Kidney epithelial cell (primary cell): ENCODE results near the gene GOLGA6D. TPM values are rescaled to one million over a fixed set of nuclear protein-coding genes. Genes with fewer than 3 reads are reported as not detected.
A peak's percentile ranks its signal among the peaks of the same experiment; 100 is the strongest.
"Not testable (repeated sequence)": the region's sequence is repeated elsewhere in the genome, so short reads cannot be mapped to it uniquely, and the experiment has no call there.

Experiments
- DNase-seq: peaks from one replicate; pipeline ENCODE4 v3.0.0-alpha.2; 2010; ENCODE audit warnings: low read depth
- H3K27me3 ChIP-seq: 2 replicates; pipeline ENCODE4 v1.6.0; 2011; ENCODE audit warnings: low read length; ENCODE audit not compliant: control insufficient read depth, insufficient read depth
- H3K36me3 ChIP-seq: 2 replicates; pipeline ENCODE4 v1.5.1; 2011; ENCODE audit warnings: low read length; ENCODE audit not compliant: control insufficient read depth, insufficient read depth
- H3K4me3 ChIP-seq: 2 replicates; pipeline ENCODE4 v1.5.1; 2011; ENCODE audit warnings: low read depth, mild to moderate bottlenecking, control low read depth, low read length
- total RNA-seq: library from RNA; depleted of rRNA; stranded (reverse); fragments of >200 nt; gene quantifications from 2 replicates; pipeline ENCODE4 v1.2.3, GENCODE V29; 2015
- TF ChIP-seq, protein P1 (sequence below): IDR thresholded peaks from 2 replicates; pipeline ENCODE4 v1.5.1; 2011; ENCODE audit warnings: mild to moderate bottlenecking, moderate library complexity, low read length, control low read depth, inconsistent platforms; ENCODE audit not compliant: insufficient read depth, poor library complexity, severe bottlenecking

GOLGA6D gene
- total RNA-seq, 1 donor from 2014 or later, result not detected

DNA sequence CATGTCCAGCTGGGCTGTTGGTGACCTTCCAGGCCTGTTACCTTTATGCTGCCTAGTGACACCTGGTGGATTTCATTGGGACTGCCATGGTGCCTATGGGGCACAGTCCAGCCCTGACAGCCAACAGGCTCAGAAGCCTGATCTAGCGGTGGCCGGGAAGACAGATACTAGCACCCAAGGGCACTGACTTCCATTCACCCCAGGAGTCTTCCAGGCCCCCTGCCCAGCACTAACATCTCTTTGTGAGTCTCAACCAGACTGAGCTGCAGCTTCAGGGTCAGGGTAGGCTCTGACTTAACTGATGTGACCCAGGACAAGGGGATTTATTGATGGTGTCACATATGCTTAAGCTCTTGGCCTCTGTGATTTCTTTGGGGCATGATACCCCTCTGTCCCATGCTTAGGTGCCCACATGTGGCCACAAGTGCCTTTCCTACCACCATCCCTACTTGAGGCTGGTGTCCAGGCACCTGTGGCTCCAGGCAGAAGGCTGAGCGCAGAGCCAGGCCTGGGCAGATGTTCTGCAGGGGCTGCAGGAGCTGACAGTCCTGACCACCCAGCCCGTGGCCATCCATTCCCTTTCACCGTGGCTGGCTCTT is 8.0 kb upstream of the GOLGA6D start:
- not testable (repeated sequence) for H3K4me3 ChIP-seq, H3K36me3 ChIP-seq, H3K27me3 ChIP-seq, DNase-seq

DNA sequence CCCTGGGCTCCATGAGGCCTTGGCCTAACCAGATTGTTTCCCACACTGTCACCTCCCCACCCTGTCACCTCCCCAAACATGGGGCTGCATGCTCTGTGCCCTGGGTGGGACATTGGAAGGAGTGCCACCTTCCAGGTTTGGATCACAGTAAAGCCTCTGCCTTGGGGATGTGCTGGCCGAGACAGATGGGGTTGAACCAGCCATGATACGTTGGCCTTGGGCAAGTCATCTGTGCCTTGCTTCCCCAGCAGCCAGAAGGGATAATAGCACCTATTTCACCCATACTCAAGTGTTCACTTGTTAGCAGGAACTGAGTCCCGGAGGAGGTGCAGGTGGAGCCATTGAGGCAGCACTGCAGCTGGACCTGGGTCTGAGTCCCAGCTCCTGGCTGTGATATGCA is 7.0 kb upstream of the GOLGA6D start:
- not testable (repeated sequence) for DNase-seq, H3K36me3 ChIP-seq, H3K4me3 ChIP-seq, H3K27me3 ChIP-seq

DNA sequence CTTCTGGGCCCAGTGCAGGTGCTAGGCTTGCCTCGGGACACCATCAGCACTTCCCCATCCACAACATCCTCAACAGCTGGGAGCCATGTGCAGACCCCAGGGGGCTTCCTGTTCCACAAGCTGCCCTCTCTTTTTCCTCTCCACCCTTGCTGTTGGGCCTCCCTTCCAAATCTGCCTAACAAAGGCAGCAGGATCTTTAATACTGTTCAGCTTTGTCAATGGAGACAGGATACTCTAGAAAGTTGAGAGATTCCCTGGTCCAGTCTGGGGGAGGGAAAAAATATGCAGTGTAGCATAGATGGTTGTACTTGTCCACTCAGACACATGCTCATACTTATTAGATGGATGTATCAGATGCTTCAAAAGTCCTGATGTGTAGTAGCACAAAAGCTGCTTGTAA is 4.1 kb upstream of the GOLGA6D start:
- H3K4me3 ChIP-seq, DNase-seq, H3K36me3 ChIP-seq, H3K27me3 ChIP-seq: not testable (repeated sequence)

DNA sequence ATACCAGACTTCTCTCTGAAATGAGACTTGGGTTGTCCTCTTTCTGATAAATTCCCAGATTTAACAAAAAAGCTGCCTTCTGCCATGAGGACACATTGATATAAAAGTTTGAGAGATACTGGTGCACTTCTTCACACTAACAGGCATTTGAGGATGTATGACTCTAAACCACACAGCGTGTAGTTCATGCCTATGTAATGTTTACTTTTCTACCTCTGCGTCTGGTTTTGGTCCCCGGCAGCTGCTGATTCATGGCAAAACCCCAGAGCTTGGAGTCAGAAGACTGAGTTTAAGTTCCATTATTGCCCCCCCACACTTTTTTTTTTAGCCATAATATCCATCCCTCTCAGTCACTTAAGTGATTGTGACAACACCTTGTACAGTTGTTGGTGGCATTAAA is 1.5 kb downstream of the GOLGA6D start:
- not testable (repeated sequence) for H3K4me3 ChIP-seq, H3K36me3 ChIP-seq, DNase-seq

DNA sequence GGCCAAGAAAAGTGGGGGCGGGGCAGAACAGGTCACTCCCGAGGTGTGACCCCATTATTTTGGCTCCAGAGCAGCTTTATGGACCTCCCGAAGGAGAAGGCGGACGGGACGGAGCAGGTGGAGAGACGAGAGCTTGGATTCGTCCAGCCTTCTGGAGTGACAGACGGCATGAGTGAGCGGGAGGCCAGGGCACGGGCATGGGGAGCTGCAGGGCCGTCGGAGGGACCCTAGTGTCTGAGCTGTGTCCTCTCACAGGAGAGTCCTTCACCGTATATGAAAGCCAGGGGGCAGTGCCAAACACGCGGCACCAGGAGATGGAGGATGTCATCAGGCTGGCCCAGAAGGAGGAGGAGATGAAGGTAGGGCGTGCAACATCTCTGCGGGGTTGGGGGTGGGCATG is 11.0 kb downstream of the GOLGA6D start:
- H3K27me3 ChIP-seq, H3K4me3 ChIP-seq, H3K36me3 ChIP-seq, DNase-seq: not testable (repeated sequence)

More for the DNA sequence above, 1.5 kb downstream of the GOLGA6D start:
- not testable (repeated sequence) for H3K27me3 ChIP-seq

DNA sequence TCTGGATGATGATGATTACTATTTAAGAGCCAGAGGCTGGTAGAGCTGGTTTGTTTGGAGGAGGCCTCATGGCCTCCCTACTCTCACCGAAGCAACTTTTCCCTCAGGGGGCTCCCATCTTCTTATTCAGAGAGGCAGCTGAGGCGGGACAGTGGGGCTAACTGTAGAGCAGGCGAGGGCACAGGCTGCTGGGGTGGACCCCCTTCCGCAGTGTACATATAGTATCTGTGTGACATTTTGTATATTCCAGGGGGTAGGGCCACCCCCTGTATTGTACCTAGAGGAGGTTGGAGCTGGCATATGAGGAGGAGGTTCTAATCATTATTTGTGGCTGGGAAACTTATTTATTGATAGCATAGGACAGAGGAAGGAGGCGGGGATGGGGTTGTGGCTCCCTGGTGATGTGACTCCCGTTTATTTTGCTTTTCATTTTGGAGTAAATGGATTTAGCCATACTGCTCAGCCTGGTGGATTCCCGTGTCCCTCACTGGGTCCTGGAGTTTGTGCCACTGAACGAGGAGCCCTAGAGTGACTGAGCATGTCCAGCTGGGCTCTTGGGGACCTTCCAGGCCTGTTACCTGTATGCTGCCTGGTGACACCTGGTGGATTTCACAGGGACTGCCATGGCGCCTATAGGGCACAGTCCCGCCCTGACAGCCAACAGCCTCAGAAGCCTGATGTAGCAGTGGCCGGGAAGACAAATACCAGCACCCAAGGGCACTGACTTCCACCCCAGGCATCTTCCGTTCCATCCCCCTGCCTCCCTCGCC is 16.1 kb downstream of the GOLGA6D start:
- DNase-seq, H3K4me3 ChIP-seq, H3K27me3 ChIP-seq, H3K36me3 ChIP-seq: not testable (repeated sequence)

DNA sequence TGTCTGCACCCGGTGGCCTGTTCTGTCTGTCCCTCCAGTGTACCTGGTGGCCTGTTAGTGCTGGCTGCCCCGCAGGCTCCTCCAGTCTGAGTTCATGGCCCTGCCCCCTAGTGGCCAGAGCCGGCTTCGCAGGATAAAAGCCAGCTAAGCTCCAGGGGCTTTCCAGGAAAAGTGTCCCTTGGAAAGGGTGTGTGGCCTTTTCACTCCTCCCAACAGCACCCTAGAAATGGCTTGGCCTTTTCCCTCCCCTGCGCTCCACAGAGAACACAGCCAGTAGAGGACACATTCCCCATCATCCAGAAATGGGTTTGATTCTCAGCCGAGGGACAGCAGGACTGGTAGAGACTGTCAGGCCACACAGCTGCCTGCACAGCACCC is 16.7 kb downstream of the GOLGA6D start:
- not testable (repeated sequence) for DNase-seq, H3K4me3 ChIP-seq, H3K27me3 ChIP-seq, H3K36me3 ChIP-seq
- TF ChIP-seq, protein P1, sequence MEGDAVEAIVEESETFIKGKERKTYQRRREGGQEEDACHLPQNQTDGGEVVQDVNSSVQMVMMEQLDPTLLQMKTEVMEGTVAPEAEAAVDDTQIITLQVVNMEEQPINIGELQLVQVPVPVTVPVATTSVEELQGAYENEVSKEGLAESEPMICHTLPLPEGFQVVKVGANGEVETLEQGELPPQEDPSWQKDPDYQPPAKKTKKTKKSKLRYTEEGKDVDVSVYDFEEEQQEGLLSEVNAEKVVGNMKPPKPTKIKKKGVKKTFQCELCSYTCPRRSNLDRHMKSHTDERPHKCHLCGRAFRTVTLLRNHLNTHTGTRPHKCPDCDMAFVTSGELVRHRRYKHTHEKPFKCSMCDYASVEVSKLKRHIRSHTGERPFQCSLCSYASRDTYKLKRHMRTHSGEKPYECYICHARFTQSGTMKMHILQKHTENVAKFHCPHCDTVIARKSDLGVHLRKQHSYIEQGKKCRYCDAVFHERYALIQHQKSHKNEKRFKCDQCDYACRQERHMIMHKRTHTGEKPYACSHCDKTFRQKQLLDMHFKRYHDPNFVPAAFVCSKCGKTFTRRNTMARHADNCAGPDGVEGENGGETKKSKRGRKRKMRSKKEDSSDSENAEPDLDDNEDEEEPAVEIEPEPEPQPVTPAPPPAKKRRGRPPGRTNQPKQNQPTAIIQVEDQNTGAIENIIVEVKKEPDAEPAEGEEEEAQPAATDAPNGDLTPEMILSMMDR, result peak; percentile 29

DNA sequence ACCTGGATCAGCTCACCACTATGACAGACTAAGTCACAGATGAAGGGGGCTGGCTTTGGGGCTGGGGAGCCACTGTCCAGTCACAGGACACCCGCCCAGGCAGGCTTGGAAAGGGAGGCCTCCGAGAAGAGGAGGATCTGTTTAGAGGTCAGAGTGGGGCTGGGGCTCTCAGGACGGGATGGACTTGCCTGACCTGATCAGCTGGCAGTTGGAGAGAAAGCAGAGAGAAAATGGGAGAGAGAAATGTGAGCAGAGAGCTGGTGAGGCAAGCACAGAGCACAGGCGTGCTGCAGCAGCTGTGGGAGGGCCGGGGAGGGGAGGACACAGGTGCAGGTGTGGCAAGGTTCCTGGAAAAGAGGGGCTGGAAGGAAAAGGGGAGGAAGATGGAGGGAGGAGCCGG is 17.4 kb downstream of the GOLGA6D start:
- H3K27me3 ChIP-seq, H3K4me3 ChIP-seq, DNase-seq, H3K36me3 ChIP-seq: not testable (repeated sequence)

DNA sequence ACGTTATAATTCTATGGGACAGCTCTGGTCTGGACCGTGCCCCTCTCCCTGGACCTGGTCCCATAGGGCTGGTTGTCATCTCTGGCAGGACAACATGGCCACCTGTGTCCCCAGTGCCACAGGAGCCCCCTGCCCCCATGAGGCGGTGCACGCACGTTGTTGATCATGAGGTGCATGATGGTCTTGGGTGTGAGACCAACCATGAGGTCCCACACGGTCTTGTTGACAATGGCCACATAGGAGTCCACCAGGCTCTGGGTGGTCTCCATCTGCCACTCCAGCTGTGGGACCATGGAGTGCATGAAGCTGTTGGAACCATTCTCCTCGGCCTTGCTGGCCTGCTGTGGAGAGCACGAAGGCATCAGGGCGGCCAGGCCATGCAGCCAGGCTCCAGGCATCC is 19.7 kb downstream of the GOLGA6D start:
- DNase-seq, result no peak
- Histone ChIP-seq H3K4me3 (no peak overlapping the region), H3K27me3 (peaks cover 10% of the 10 kb centered on the region), H3K36me3 (no peaks in the 10 kb centered on the region)
- TF ChIP-seq, protein P1, result no peak

DNA sequence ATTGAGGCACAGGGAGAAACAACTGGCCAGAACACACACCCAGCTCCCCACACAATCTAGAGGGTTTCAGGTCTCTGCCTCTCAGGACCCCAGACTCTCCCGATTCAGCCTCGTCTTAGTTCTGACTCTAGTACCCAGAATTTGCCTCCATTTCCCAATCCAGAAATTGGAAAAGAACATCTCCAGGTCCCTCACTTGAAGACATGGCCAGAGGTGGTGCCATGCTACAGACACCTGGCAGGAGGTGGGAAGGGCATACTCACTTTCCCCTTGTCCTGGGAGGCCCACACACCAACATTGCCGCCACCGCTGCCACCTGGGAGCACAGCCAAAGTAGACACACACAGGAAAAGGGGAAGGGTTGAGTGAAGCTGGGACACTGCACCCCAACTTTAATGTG is 20.1 kb downstream of the GOLGA6D start:
- not testable (repeated sequence) for H3K4me3 ChIP-seq, H3K36me3 ChIP-seq, DNase-seq, H3K27me3 ChIP-seq
